Keratinocyte (primary cell): ENCODE data around the gene RASSF1.

Experiments used
- CTCF ChIP-seq, 3 experiments: IDR thresholded peaks in 1 of 3; conservative IDR thresholded peaks in 1 of 3; optimal IDR thresholded peaks in 1 of 3; 2 replicates in 2 of 3; 3 replicates in 1 of 3; pipeline versions ENCODE3 to v1.5.1; 2011; ENCODE audit warnings: low read length in 3 of 3, mild to moderate bottlenecking in 3 of 3, moderate library complexity in 2 of 3, control low read depth in 1 of 3, inconsistent platforms in 1 of 3; ENCODE audit not compliant: insufficient read depth in 2 of 3; ENCODE audit errors: extremely low read depth in 1 of 3
- EZH2 ChIP-seq: IDR thresholded peaks from one replicate; pipeline ENCODE4 v1.6.1; 2012; ENCODE audit warnings: inconsistent platforms, mild to moderate bottlenecking, low read length, moderate library complexity

GRCh38 chr3:50358911-50359759, 18.5 kb upstream of the RASSF1 start, which contains the start of gene TMEM115:
- TF ChIP-seq CTCF (optimal IDR thresholded peaks at IDR 0.05 in 1 of 3, IDR thresholded peaks at IDR 0.05 in 1 of 3, conservative IDR thresholded peaks at IDR 0.05 in 1 of 3; ENCODE audit: extremely low read depth in 1 of 3, insufficient read depth in 2 of 3, low read length in 3 of 3): no peak
- TF ChIP-seq EZH2: no peak
